GM19452 (cell line): ENCODE measurements around the gene DDX11.
"Not testable (repeated sequence)": the region's sequence is repeated elsewhere in the genome, so short reads cannot be mapped to it uniquely, and the experiment has no call there.

Experiments
- ATAC-seq: cut with Tn5 transposase; IDR thresholded peaks from one replicate; pipeline ENCODE4 v1.9.1; 2021; ENCODE audit not compliant: unreplicated experiment

DDX11 gene

GRCh38 chr12:31073527-31074332, at the start of gene DDX11:
DDX11 (plus strand) TSS chr12:31073860; CDS start chr12:31078394, 4,534 bp downstream.
- peak; percentile 91 for ATAC-seq

- ATAC-seq: no peak
Observed at GRCh38 chr12:31026202-31026601, 47.5 kb upstream of the DDX11 start.

GRCh38 chr12:31027006-31027405, 46.7 kb upstream of the DDX11 start:
- not testable (repeated sequence) for ATAC-seq

DNA sequence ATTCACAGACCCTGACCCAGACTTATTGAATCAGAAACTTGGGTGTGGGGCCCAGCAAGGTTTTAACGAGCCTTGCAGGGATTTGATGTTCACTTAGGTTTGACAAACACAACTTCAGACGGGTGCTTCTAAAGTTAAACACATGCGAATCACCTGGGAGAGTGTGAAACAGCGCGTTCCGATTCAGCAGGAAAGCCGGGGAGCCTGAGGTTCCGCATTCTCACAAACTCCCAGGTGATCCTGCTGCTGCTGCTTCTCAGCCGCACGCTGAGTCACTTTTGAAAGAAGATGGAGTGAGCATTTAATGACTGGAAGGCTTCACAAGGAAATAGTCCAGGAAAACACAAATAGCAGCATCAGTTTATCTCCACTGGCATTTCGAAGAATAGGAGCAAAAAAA, 44.2 kb upstream of the DDX11 start:
- no peak for ATAC-seq

DNA sequence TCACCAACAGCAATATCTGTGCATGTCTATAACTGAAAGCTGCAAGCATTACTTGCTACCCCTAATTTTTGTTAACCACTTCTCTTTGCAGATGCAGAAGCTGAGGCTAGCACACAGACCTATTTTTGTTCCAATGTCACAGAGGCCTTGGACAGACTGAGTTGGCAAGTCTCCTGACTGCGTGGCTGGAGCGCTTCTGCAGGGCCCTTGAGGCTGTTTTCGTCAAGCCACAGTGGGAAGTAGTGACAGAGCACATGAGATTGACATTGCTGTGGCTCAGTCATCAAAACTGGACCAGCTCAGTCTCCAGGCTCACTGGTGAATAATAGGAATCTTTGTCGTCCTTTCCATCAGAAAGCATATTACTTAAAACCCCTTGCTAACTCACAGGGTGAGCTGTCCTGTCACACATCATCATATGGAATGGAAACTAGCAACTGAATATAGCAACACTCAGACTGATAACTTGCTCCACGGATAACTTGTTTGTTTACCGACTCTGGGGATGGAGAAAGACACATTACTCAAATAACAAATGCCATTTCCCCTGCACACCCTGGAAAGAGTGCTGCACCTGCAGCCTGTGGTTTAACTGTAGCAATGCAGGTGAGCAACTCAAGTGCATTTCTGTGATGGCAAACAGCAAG, 43.6 kb upstream of the DDX11 start:
- ATAC-seq: no peak

- no peak for ATAC-seq
Observed at GRCh38 chr12:31031951-31032335, 41.7 kb upstream of the DDX11 start.

GRCh38 chr12:31033146-31033545, 40.5 kb upstream of the DDX11 start:
- no peak for ATAC-seq

DNA sequence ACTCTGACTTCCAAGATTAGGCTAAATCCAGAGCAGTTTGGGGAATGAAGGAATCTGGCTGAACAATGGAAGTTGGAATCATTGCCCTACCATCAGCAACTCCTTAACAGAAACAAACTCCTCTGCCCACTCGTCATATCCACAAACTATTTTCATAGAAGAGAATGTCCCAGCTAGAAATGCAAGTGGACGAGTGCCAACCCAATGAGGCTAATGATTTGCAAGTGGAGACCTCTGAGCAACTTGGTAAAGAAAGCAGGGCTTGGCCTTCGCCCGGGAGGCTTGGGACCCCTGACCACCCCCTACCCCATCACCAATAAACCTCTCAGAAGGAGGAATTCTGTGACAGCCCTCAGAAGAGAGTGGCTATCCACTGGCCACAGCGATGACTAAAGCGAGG, 40.0 kb upstream of the DDX11 start:
- ATAC-seq: no peak

DNA sequence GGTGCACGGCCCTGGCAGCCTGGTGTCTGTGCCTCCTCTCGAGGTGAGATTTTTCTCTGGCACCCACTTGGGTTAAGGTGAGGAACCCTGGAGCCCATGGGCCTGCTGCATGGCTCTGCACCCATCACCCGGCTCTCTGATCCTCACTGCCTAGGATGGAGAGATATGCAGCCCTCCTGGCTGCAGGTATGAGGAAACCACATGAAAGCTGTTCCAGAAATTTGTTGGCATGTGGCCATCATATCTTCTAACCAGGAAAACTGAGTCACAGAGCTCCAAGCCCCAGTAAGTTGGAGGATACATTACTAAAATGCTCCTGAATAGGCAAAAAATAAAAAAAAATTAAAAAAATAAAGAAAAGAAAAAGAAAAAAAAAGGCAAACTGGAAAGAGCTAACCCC, 39.3 kb upstream of the DDX11 start:
- ATAC-seq: no peak

GRCh38 chr12:31035226-31035625, 38.4 kb upstream of the DDX11 start:
- no peak for ATAC-seq

- ATAC-seq: no peak
Observed at GRCh38 chr12:31035967-31036665, 37.5 kb upstream of the DDX11 start.

DNA sequence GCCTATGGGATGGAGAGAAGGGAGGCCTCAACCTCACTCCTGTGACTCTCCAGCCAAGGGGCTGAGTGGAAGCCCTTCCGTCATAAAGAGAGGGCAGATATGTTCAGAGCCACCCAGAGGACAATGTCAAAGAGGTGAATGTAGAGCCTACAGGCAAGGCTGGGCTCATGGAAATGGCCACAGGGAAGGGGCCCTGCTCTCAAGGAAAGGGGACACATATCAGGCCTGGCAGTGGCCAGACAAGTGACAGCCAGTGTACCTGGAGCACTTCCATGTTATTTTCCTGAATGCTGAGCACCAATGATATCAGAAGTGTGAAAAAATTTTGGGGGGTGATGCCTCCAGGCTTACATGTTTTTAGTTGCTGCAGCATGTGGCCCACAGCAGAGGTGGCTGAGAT, 36.6 kb upstream of the DDX11 start:
- no peak for ATAC-seq

- ATAC-seq: no peak
Observed at GRCh38 chr12:31037931-31038330, 35.7 kb upstream of the DDX11 start.

- no peak for ATAC-seq
Observed at GRCh38 chr12:31041033-31041564, 32.6 kb upstream of the DDX11 start.

GRCh38 chr12:31050143-31050542, 23.5 kb upstream of the DDX11 start:
- ATAC-seq: not testable (repeated sequence)

- ATAC-seq: not testable (repeated sequence)
Observed at GRCh38 chr12:31050548-31050947, 23.1 kb upstream of the DDX11 start.

- peak; percentile 82 for ATAC-seq
Observed at GRCh38 chr12:31051692-31052091, 22.0 kb upstream of the DDX11 start.

DNA sequence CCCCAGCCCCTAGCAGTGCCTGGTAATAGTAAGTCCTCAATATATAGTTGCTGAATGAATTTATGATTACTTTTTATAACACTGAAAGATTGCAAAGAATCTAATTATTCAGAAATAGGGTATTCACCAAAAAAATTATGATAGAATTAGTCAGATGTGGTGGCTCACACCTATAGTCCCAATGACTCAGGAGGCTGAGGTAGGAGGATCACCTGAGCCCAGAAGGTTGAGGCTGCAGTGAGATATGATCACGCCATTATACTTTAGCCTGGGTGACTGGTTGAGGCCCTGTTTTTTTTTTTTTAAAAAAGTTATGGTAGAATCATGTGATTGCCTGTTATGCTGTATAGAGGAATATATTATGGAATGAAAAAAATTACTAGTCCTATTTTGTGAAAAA, 21.5 kb upstream of the DDX11 start:
- not testable (repeated sequence) for ATAC-seq

- not testable (repeated sequence) for ATAC-seq
Observed at GRCh38 chr12:31052666-31053439, 20.8 kb upstream of the DDX11 start.

DNA sequence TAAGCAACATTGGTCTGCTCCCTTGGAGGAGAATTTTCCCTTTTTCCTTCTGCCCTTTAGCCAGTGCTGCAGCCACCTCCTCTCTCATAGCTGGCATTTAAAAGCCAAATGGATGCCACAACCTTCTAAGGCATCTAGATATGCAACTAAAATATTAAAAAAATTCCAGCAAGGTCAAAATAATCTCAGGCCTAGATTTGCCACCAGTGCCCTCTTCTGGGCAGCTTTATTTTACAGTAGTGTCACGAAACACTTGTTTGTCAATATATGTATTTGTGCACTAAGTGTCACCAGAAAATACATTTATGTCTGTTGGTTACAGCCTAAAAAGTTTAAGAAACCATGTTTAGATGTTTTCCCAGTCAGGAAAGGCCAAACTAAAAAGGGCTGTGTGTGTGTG, 19.7 kb upstream of the DDX11 start:
- ATAC-seq: not testable (repeated sequence)

DNA sequence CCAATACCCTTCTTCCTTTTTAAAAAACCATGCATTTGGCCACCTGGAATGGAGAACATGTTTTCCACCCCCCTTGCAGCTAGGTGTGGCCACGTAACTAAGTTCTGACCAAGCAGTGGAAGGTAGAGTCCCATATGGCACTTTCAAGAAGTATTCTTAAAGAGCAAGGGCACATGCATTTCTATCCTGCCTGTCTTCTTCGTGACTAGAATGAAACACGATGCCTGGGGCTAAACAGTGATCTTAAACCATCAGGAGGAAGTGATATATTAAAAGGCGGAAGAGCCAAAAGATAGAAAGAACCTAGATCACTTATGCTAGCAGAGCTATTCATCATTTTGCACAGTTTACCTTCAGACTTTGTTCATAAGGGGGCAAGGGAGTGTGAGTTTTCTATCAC, 16.0 kb upstream of the DDX11 start:
- ATAC-seq: no peak
